Activated B cell treated with CpG ODN at 0.5 μM for 24 hours (primary cell): ENCODE data around the gene LMNA. TPM values are rescaled to one million over a fixed set of nuclear protein-coding genes. Genes with fewer than 3 reads are reported as not detected.

Experiments
- ATAC-seq: fragments of 200-7000 bp; cut with Tn5 transposase; one replicate; pipeline ENCODE4 v1.10.0; 2021; ENCODE audit warnings: low read depth, mild to moderate bottlenecking, moderate library complexity
- CTCF ChIA-PET: fragments of 350-600 bp; sonication (Branson Sonifier 250); formaldehyde crosslinking; loops from one replicate; lab custom pipeline; 2021; ENCODE audit warnings: antibody characterized with exemption; lab: Charles Lee
- POLR2A ChIA-PET: fragments of 350-600 bp; sonication (Branson Sonifier 250); formaldehyde crosslinking; loops from one replicate; lab custom pipeline; 2021; ENCODE audit warnings: antibody characterized with exemption; lab: Charles Lee
- DNase-seq: peaks from one replicate; pipeline ENCODE4 v3.0.0; 2022
- H3K27ac Mint-ChIP-seq: one replicate; pipeline ENCODE4 v1.8.0; 2020; ENCODE audit warnings: mixed read lengths
- H3K27me3 Mint-ChIP-seq: one replicate; pipeline ENCODE4 v1.8.0; 2021; ENCODE audit warnings: mixed read lengths
- H3K36me3 Mint-ChIP-seq: one replicate; pipeline ENCODE4 v1.8.0; 2021; ENCODE audit warnings: low read depth, mixed read lengths
- H3K4me1 Mint-ChIP-seq: one replicate; pipeline ENCODE4 v1.8.0; 2021; ENCODE audit warnings: mixed read lengths
- H3K4me3 Mint-ChIP-seq: one replicate; pipeline ENCODE4 v1.8.0; 2020; ENCODE audit warnings: mild to moderate bottlenecking, mixed read lengths
- H3K9me3 Mint-ChIP-seq: one replicate; pipeline ENCODE4 v1.8.0; 2020; ENCODE audit warnings: mixed read lengths
- CTCF ChIP-seq: fragments of 200-600 bp; IDR thresholded peaks from one replicate; pipeline ENCODE4 v1.8.0; 2022; ENCODE audit warnings: antibody characterized with exemption, mild to moderate bottlenecking
- intact Hi-C: fragments of 100-400 bp; cut with micrococcal nuclease; formaldehyde crosslinking; loops from one replicate; pipeline ENCODE4 v1.15.1; 2024
- total RNA-seq: library from RNA; stranded (reverse); gene quantifications from 2 replicates; pipeline ENCODE4 v1.2.3, GENCODE V29; 2022

Gene LMNA
- total RNA-seq, 1 donor from 2014 or later = 47.5 TPM

GRCh38 chr1:156128308-156128653, 13.8 kb downstream of the LMNA start:
- ChIA-PET POLR2A (interaction anchor here (0.6 to 7.2 kb wide), 6 partner anchors 10 to 131 kb away, joined by 3 to 154 read pairs (median 4); partner anchors contain the start of gene PMF1), CTCF (interaction anchor here (0.6 to 12.0 kb wide), 7 partner anchors 12 to 97 kb away, joined by 3 to 422 read pairs (median 4); partner anchors contain the start of gene LMNA)
- DNase-seq = no peak
- no peaks in the 10 kb centered on the region for H3K36me3 Mint-ChIP-seq
- no peak overlapping the region for H3K27ac Mint-ChIP-seq
- no peaks in the 10 kb centered on the region for H3K9me3 Mint-ChIP-seq
- H3K27me3 Mint-ChIP-seq = no peaks in the 10 kb centered on the region
- no peak for TF ChIP-seq CTCF
- no peak for ATAC-seq
- intact Hi-C loops = no loop called here
- H3K4me1 Mint-ChIP-seq = peaks cover 41% of the 10 kb centered on the region
- no peak overlapping the region for H3K4me3 Mint-ChIP-seq

GRCh38 chr1:156128654-156129597, 14.4 kb downstream of the LMNA start:
- intact Hi-C loops = no loop called here
- Mint-ChIP-seq H3K27ac (no peak overlapping the region), H3K27me3 (no peaks in the 10 kb centered on the region), H3K4me3 (no peak overlapping the region), H3K9me3 (no peaks in the 10 kb centered on the region), H3K4me1 (peaks cover 35% of the 10 kb centered on the region), H3K36me3 (no peaks in the 10 kb centered on the region)
- POLR2A ChIA-PET = interaction anchor here (0.6 to 7.2 kb wide), 7 partner anchors 10 to 153 kb away, joined by 3 to 154 read pairs (median 4); partner anchors contain the start of gene PMF1
- TF ChIP-seq CTCF = no peak
- ATAC-seq (no peak), DNase-seq (no peak)
- CTCF ChIA-PET = interaction anchor here (0.6 to 12.0 kb wide), 11 partner anchors 8 to 97 kb away, joined by 3 to 422 read pairs (median 4); partner anchors contain the start of gene LMNA

- ChIA-PET CTCF (interaction anchor here (0.9 to 12.0 kb wide), 11 partner anchors 9 to 213 kb away, joined by 3 to 422 read pairs (median 5); partner anchors contain the start of gene LMNA), POLR2A (interaction anchor here (1.0 to 7.2 kb wide), 3 partner anchors 33 to 152 kb away, joined by 3 to 154 read pairs (median 5); no protein-coding TSS in a partner anchor)
- ATAC-seq (peak; percentile 53), DNase-seq (peak; percentile 77)
- peaks cover 2% of the 10 kb centered on the region for H3K27me3 Mint-ChIP-seq
- H3K36me3 Mint-ChIP-seq = peaks cover 6% of the 10 kb centered on the region
- intact Hi-C loops = loop anchor here (1.0 kb wide), 2 partner anchors 34 to 40 kb away; no protein-coding TSS in a partner anchor
- peaks cover 28% of the 10 kb centered on the region for H3K4me1 Mint-ChIP-seq
- no peak overlapping the region for H3K27ac Mint-ChIP-seq
- no peaks in the 10 kb centered on the region for H3K9me3 Mint-ChIP-seq
- peak; percentile 71 for TF ChIP-seq CTCF
- no peak overlapping the region for H3K4me3 Mint-ChIP-seq
Observed at GRCh38 chr1:156129687-156130577, 15.4 kb downstream of the LMNA start.

GRCh38 chr1:156130578-156130942, 16.0 kb downstream of the LMNA start:
- Mint-ChIP-seq H3K36me3 (peaks cover 6% of the 10 kb centered on the region), H3K27me3 (peaks cover 2% of the 10 kb centered on the region), H3K4me3 (no peak overlapping the region), H3K27ac (no peak overlapping the region), H3K4me1 (peaks cover 25% of the 10 kb centered on the region), H3K9me3 (no peaks in the 10 kb centered on the region)
- CTCF ChIA-PET = interaction anchor here (1.0 to 12.0 kb wide), 8 partner anchors 11 to 214 kb away, joined by 3 to 422 read pairs (median 6); partner anchors contain the start of gene LMNA
- TF ChIP-seq CTCF = no peak
- DNase-seq (no peak), ATAC-seq (no peak)
- intact Hi-C loops = loop anchor here (1.0 kb wide), 2 partner anchors 34 to 40 kb away; no protein-coding TSS in a partner anchor
- POLR2A ChIA-PET = interaction anchor here (0.9 to 7.2 kb wide), 3 partner anchors 18 to 40 kb away, joined by 3 to 154 read pairs (median 3); no protein-coding TSS in a partner anchor
